HG03103 (cell line): ENCODE measurements around the gene GALNT4.

Source experiments
- ATAC-seq: cut with Tn5 transposase; IDR thresholded peaks from one replicate; pipeline ENCODE4 v1.9.1; 2021; ENCODE audit warnings: low read depth; ENCODE audit not compliant: unreplicated experiment

GALNT4 gene

DNA sequence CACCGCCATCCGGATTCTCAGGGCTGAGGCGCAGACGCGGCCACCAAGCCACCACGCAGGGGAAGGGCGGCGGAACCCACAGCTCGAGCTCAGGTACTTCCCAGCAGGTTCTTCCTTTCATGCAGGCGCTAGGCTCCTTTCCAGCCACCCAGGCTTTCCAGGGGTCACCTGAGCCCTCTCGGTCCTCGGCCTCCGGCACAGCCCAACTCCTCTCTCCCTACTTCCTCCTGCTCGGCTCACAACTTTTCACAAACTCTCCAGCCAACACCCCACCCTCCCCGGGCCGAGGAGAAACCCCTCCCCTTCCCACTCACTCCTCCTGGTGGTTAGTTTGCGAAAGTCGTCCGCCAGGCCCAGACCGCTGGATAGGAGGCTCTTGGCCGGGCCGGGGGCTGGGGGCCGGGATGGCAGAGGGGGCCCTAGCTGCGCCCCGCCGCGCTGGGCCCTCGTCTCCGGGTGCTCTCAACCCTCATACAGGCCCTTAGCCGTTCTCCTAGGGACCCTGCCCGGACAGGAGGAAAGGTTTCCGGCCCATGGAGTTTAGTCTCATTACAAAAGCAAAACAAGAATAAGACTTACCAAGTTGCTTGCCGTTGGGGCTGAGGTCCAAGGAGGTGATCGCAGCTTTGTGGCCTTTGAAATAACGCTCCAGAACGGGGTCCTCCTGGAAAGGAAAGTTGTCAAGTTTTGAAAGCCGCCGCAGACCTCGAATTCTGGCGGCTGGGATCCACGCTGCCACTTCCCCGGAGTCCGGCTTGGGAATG is at the start of gene GALNT4:
TSS of gene GALNT4 (minus strand) at position 256 of the 764 bp plus-strand sequence. CDS start at position 9, 247 bp downstream.
- peak; percentile 68 for ATAC-seq

- ATAC-seq, result no peak
Observed at GRCh38 chr12:89573051-89573810, 48.6 kb upstream of the GALNT4 start.

- ATAC-seq, result no peak
Observed at GRCh38 chr12:89571491-89572195, 47.0 kb upstream of the GALNT4 start.

DNA sequence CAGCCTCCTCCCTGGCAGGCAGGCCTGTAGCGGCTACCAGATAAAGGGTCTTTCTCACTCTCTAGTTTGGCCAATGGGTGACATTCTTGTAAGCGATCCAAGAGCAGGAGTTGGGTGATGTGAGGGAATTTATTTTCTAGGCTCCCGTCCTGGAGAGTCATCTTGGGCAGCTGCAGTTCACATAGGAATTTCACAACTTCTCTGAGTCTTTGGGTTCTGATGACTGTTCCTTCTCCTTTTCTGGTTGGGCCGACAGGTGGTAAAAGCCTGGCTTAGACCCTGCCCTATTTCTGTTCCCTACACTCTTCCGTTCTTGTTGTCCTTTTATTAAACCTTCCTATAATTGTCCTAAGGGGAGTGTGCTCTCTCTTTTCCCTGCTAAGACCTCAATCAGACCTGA is 43.9 kb upstream of the GALNT4 start:
- no peak for ATAC-seq

DNA sequence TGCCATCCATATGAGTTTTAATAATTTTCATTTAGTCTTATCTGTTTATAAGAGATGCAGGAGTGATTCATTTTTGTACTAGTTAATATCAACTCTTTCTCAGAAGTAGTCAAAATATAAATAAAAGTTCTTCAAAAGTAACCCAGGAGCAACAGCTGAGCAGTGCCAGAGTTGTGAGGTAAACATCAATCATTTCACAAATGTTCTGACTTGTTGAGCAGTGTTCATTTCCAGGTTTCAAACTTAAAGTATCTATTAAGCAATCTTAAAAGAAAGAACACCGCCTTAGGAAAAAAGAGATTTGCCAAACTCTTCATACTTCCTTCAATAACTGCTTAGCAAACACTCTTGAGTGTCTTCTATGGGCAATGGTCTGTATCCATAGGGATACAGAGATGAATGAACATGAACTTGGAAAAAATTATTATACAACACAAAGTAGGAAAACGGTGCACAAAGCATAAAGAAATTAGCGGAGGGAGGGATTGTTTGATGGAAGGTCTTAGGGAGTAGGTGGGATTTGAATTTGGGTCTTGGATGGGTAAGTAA is 43.2 kb upstream of the GALNT4 start:
- no peak for ATAC-seq

DNA sequence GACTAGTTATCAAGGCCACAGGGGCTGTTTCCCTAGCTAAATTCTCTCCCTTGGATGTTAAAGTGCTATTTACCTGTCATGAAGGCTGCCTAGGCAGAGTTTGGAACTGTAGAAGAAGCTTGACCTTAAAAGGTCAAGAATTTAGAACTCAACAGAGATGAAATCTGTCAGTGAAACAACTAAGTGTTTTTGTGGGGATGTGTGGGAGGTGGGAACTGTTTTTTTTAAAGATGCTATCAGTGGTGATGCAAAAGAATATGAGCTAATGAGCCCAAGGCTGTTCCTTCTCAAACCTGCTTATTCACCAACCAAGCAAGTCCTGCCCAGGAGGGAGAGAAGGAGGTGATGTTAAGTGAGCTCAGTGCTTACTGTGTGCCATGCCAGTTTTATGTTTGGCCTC is 42.0 kb upstream of the GALNT4 start:
- no peak for ATAC-seq

GRCh38 chr12:89565002-89565401 is 40.4 kb upstream of the GALNT4 start:
- ATAC-seq, result no peak

DNA sequence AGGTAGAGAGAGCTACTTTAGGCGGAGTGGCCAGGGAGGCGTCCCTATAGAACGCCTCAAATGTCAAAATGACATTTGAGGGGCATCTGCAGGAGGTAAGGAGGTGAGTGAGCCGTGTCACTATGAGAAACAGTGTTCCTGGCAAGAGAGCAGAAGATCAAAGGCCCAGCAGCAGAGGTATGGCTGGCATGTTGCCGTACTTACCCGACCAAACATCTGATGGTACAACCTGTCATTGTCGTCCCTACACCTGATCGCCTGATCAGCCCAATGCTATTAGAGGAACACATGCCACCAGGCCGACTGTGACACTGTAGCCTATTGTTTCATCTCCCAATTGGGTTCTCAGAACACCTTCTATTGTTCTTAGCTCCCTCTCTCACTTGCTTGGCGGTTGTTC is 35.2 kb upstream of the GALNT4 start:
- no peak for ATAC-seq

DNA sequence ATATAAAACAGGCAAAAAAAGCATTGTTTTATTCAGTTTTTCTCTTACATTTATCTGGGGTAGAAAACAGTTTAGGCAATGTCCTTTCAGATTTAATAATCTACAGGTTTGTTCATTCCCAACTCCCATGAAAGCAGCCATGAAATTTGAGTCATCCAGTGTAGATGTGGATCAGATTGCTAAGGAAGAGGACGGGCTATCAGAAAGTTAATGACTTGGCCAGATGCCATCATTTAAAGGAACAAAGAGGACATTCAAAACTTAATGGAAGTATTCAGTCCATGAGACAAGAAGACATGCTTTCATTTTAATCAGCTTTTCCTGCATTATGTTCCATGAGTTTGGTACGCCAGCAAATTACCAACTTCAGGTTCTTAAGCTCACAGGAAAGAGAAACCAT is 32.4 kb upstream of the GALNT4 start:
- no peak for ATAC-seq

DNA sequence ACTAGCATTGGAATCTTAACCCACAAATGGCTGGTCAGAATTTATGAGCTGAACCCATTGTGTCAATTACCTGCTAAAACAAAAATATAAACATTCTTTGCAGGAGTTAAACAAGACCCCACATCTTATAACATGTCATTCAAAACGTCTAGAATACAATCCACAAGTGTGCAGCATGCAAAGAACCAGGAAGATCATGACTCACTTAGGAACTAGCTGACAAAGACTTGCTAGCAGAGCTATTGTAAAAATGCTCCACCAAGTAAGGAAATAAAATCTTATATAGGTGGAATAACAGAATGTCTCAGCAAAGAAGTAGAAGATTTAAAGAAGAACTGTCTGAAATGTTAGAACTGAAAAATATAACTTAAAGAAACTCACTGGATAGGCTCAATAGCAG is 27.8 kb upstream of the GALNT4 start:
- ATAC-seq, result no peak

GRCh38 chr12:89551747-89552146 is 27.2 kb upstream of the GALNT4 start:
- ATAC-seq, result no peak

DNA sequence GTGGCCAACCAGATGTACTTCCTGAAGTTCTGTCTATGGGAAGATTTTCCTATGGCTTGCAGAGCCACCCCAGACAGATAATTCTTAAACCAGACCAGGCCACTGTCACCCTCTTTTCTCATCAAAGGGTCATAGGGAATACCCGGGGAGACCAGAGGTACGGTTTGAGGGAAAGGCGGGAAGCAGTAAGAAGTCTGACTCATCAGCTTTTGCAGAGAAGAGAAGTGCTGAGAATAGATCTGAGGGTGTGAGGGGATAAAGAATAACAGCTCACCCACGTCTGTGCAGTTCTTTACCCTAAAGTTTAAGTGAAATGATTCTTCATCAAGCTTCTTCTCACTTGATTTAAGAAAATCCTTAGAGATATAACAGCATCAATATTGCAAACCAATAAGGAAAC is 22.5 kb upstream of the GALNT4 start:
- no peak for ATAC-seq

- no peak for ATAC-seq
Observed at GRCh38 chr12:89546151-89546550, 21.6 kb upstream of the GALNT4 start.

GRCh38 chr12:89544681-89545184 is 20.1 kb upstream of the GALNT4 start:
- ATAC-seq, result no peak

GRCh38 chr12:89544022-89544421 is 19.4 kb upstream of the GALNT4 start:
- ATAC-seq, result no peak

- ATAC-seq, result peak; percentile 72
Observed at GRCh38 chr12:89542912-89543592, 18.5 kb upstream of the GALNT4 start.

GRCh38 chr12:89542236-89542635 is 17.6 kb upstream of the GALNT4 start:
- ATAC-seq, result no peak

- ATAC-seq, result no peak
Observed at GRCh38 chr12:89540586-89540985, 16.0 kb upstream of the GALNT4 start.

DNA sequence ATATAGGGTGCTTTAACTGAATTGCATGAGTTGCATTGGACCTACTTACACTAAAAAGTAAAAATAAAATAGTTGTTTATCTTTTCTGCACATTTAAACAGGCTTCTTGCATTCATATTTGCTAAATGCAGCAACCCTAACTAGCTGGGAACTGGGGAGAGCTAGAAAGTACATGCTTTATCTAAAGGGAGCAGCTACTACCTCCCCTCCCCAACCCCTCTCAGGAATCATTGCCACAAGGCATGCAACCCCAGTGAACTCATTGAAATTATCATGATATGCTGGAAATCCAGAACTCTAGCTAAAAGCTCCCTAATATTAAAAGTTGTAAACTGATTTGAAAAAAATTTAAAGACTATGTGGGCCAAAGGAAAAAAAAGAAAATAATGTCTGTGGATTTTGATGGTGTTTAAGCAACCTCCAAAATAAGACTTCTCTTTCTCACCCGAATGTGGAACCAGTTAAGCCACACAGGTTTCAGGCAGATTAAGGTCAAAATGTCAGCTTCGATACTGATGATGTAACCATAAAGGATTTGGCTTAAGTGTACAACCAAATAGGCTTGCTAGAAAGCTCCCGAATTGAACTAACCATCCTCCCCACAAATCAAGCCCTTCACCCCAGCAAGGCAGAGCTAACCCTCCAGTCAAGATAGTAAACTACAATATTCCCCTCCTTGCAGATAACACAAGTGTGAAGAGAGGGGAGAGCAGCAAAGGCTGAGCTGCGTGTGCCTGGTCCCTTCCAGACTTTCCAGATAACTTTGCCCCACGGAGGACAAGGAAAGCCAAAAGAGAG is 15.0 kb upstream of the GALNT4 start:
- no peak for ATAC-seq

GRCh38 chr12:89538897-89539296 is 14.3 kb upstream of the GALNT4 start:
- no peak for ATAC-seq
